Activated naive CD8-positive, alpha-beta T cell treated with anti-CD3 and anti-CD28 coated beads, Interleukin-2, amount 10 ng/mL, durations not matched to agents 7 days and 5 days (primary cell): ENCODE measurements around the gene OBP2A. TPM values are rescaled to one million over a fixed set of nuclear protein-coding genes. Genes with fewer than 3 reads are reported as not detected.

ENCODE experiments used
- ATAC-seq: fragments of 150-1000 bp; cut with Tn5 transposase; one replicate; pipeline ENCODE4 v1.10.0; 2021; ENCODE audit warnings: low read depth, moderate library complexity
- POLR2A ChIA-PET: fragments of 350-600 bp; sonication (Branson Sonifier 250); formaldehyde crosslinking; loops from one replicate; lab custom pipeline; 2021; ENCODE audit warnings: antibody characterized with exemption; lab: Charles Lee
- DNase-seq: peaks from one replicate; pipeline ENCODE4 v3.0.0; 2021
- H3K27ac Mint-ChIP-seq: one replicate; pipeline ENCODE4 v1.8.0; 2022; ENCODE audit warnings: mild to moderate bottlenecking, mixed read lengths
- H3K27me3 Mint-ChIP-seq: one replicate; pipeline ENCODE4 v1.8.0; 2022; ENCODE audit warnings: mild to moderate bottlenecking, moderate library complexity, mixed read lengths
- H3K36me3 Mint-ChIP-seq: one replicate; pipeline ENCODE4 v1.8.0; 2021; ENCODE audit warnings: mild to moderate bottlenecking, mixed read lengths
- H3K4me1 Mint-ChIP-seq: one replicate; pipeline ENCODE4 v1.8.0; 2021; ENCODE audit warnings: mixed read lengths
- H3K4me3 Mint-ChIP-seq: one replicate; pipeline ENCODE4 v1.8.0; 2022; ENCODE audit warnings: mild to moderate bottlenecking, moderate library complexity, mixed read lengths
- H3K9me3 Mint-ChIP-seq: one replicate; pipeline ENCODE4 v1.8.0; 2021; ENCODE audit warnings: mixed read lengths
- total RNA-seq, 2 experiments: library from RNA; stranded (reverse); gene quantifications; one replicate each; pipeline ENCODE4 v1.2.3, GENCODE V29; 2021

The OBP2A gene
- total RNA-seq, 2 experiments from 2014 or later, result not detected

DNA sequence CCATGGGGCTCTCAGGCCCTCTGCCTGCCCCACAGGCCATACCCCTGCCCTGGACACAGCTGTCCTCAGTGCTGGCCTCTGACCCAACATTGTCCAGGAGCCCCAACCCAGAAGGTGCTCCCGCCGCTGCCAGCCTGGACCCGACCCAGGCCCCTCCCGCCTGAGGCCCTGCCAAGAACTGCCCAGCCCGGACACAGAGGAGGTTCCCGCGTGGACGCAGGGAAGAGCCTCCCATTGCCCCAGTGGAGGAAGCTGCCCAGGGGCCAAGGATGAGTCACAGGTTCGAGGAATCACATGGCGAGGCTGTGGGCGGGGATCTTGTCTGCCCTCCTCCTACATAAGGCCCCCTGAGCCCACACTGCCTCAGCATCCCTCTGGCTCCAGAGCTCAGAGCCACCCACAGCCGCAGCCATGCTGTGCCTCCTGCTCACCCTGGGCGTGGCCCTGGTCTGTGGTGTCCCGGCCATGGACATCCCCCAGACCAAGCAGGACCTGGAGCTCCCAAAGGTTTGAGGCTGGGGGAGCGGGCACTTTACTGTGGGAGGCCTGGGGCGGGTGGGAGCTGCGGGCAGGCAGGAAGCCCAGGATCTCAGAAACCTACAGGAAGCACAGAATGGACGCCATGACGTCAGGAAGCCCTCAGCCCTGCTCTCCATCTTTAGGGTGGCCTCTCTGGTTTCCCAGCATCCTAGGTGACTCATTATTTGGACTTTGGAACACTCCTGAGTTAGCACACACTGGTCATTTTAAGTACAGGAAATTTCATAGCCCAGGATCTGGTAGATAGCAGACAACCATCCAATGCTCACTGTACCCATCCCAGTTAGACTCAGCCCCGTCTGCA lies 15.7 kb downstream of the OBP2A start, which contains the start of gene PAEP:
TSS of gene PAEP (plus strand) at position 366 of the 844 bp plus-strand sequence.
- Mint-ChIP-seq H3K9me3 (no peaks in the 10 kb centered on the region), H3K4me1 (peaks cover 2% of the 10 kb centered on the region), H3K4me3 (no peak within 1 kb of the TSS), H3K36me3 (no peaks in the 10 kb centered on the region), H3K27ac (no peak within 1 kb of the TSS), H3K27me3 (peaks cover 5% of the 10 kb centered on the region)
- DNase-seq (no peak), ATAC-seq (no peak)
- POLR2A ChIA-PET, result no interaction called here

- no peak overlapping the region for H3K27ac Mint-ChIP-seq
- no peak for ATAC-seq
Observed at GRCh38 chr9:135562235-135562745, 16.4 kb downstream of the OBP2A start.

DNA sequence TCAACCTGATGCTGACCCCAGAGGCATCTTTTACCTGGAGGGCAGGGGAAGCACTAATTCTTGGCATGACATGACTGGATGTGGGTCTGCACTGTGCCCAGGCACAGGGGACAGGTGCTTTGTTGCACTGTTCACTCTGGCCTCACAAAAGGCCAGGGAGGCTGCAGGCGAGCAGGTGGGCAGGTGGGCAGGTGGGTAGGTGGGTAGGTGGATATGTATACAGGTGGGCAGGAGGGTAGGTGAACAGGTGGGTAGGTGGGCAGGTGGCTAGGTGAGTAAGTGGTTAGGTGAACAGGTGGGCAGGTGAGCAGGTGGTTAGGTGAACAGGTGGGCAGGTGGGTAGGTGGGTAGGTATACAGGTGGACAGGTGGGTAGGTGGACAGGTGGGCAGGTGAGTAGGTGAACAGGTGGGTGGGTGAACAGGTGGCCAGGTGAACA lies 17.1 kb downstream of the OBP2A start:
- H3K27ac Mint-ChIP-seq, result no peak overlapping the region
- H3K9me3 Mint-ChIP-seq, result no peaks in the 10 kb centered on the region
- POLR2A ChIA-PET, result no interaction called here
- peaks cover 2% of the 10 kb centered on the region for H3K4me1 Mint-ChIP-seq
- no peaks in the 10 kb centered on the region for H3K36me3 Mint-ChIP-seq
- DNase-seq (no peak), ATAC-seq (no peak)
- H3K4me3 Mint-ChIP-seq, result no peak overlapping the region
- peaks cover 9% of the 10 kb centered on the region for H3K27me3 Mint-ChIP-seq

More at GRCh38 chr9:135562235-135562745, 16.4 kb downstream of the OBP2A start:
- H3K4me3 Mint-ChIP-seq, result no peak overlapping the region
- DNase-seq, result no peak
- H3K9me3 Mint-ChIP-seq, result no peaks in the 10 kb centered on the region
- POLR2A ChIA-PET, result no interaction called here
- peaks cover 9% of the 10 kb centered on the region for H3K27me3 Mint-ChIP-seq
- H3K36me3 Mint-ChIP-seq, result no peaks in the 10 kb centered on the region
- peaks cover 2% of the 10 kb centered on the region for H3K4me1 Mint-ChIP-seq

DNA sequence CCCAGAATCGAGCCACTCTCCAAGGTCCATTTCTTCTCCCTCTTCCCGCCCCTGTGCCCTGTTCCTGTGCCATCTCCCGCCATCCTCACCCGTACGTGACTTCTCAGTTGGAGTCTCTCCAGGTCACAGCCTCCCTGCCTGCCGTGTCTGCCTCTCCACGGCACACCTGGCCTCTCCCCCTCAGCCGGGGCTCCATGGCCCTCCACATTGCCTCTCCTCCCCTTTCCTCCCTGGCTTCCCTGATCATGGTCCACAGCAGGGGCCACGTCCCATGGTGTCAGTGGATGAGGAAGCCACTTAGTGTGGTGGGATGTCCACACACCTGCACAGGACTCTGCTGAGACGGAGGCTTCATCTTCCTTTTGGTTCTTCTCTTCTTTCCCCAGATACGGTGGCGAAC lies 17.9 kb downstream of the OBP2A start:
- Mint-ChIP-seq H3K36me3 (no peaks in the 10 kb centered on the region), H3K27ac (no peak overlapping the region), H3K4me3 (no peak overlapping the region), H3K27me3 (peaks cover 6% of the 10 kb centered on the region), H3K9me3 (peaks cover 2% of the 10 kb centered on the region), H3K4me1 (peaks cover 2% of the 10 kb centered on the region)
- POLR2A ChIA-PET, result no interaction called here
- ATAC-seq (no peak), DNase-seq (no peak)

DNA sequence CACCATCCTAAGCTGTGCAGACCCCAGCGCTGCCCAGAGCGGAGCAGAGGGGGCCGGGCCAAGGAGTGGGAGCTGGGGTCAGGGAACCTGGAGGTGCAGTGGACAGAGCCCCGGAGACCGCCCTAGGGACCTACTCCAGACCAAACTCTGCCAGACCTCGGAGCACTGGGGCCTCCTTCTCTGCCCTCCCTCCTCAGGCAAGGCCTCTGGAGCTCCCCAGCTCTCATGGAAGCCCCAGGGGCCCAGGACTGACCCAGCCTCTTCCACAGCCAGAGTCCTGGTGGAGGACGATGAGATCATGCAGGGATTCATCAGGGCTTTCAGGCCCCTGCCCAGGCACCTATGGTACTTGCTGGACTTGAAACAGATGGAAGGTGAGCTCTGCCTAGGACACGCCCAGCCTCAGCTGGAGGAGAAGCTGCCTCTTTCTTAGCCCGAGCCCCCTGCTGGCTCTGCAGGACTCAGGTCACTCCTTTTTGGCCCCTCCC lies 19.3 kb downstream of the OBP2A start:
- peak; percentile 15 for DNase-seq
- H3K36me3 Mint-ChIP-seq, result no peaks in the 10 kb centered on the region
- peaks cover 2% of the 10 kb centered on the region for H3K4me1 Mint-ChIP-seq
- peaks cover 5% of the 10 kb centered on the region for H3K9me3 Mint-ChIP-seq
- ATAC-seq, result no peak
- H3K27me3 Mint-ChIP-seq, result peaks cover 9% of the 10 kb centered on the region
- no peak overlapping the region for H3K4me3 Mint-ChIP-seq
- no peak overlapping the region for H3K27ac Mint-ChIP-seq
- POLR2A ChIA-PET, result no interaction called here

DNA sequence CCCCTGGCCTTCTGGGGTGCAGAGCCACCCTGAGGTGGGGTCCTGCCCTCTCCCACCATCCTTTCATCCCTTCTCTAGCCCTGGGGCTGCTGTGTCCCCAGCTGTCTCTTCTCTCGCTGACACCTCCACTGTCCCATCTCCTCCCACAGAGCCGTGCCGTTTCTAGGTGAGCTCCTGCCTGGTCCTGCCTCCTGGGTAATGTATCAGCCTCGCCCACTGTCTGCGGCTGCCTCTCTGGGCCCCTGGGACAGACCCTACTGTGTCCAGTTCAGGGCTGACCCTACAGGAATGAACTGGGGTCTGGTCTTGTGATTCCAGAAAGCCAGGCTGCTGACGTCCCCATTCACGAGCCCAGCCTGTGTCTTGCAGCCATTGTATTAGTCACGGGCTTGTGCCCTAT lies 19.7 kb downstream of the OBP2A start:
- peaks cover 2% of the 10 kb centered on the region for H3K4me1 Mint-ChIP-seq
- no peaks in the 10 kb centered on the region for H3K36me3 Mint-ChIP-seq
- DNase-seq (peak; percentile 9), ATAC-seq (no peak)
- POLR2A ChIA-PET, result no interaction called here
- H3K27me3 Mint-ChIP-seq, result peaks cover 9% of the 10 kb centered on the region
- H3K4me3 Mint-ChIP-seq, result no peak overlapping the region
- no peak overlapping the region for H3K27ac Mint-ChIP-seq
- H3K9me3 Mint-ChIP-seq, result peaks cover 5% of the 10 kb centered on the region

DNA sequence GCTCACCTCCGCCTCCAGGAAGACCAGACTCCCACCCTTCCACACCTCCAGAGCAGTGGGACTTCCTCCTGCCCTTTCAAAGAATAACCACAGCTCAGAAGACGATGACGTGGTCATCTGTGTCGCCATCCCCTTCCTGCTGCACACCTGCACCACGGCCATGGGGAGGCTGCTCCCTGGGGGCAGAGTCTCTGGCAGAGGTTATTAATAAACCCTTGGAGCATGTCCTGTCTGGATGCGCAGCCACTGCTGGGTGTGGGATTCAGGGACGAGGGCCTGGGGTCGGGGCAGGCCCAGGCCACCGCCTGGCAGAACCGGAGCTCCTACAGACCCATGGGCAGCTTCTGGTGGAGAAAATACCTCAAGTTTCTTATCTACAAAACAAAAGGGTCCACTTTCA lies 20.6 kb downstream of the OBP2A start:
- Mint-ChIP-seq H3K27me3 (peaks cover 9% of the 10 kb centered on the region), H3K4me3 (no peak overlapping the region), H3K9me3 (peaks cover 5% of the 10 kb centered on the region), H3K36me3 (no peaks in the 10 kb centered on the region), H3K27ac (no peak overlapping the region), H3K4me1 (peaks cover 2% of the 10 kb centered on the region)
- ATAC-seq (no peak), DNase-seq (no peak)
- POLR2A ChIA-PET, result no interaction called here

DNA sequence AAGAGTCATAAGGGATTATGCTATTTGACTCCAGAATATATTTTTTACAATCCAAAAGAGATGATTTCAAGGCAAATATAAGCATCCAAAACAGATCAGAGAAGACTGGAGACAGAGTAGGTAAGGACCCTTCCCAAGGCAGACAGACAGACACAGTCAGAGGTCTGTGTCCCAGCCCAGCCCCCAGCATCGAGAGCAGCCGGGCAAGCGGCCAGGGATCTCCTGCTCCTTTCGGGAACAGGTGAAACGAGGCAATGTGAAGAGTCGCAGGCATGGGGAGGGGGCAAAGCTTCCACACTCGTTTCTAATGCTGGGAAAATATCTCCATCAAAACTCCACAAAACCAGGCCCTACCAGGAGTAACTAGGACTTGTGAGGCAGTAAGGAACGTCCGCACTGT lies 21.4 kb downstream of the OBP2A start:
- POLR2A ChIA-PET, result no interaction called here

DNA sequence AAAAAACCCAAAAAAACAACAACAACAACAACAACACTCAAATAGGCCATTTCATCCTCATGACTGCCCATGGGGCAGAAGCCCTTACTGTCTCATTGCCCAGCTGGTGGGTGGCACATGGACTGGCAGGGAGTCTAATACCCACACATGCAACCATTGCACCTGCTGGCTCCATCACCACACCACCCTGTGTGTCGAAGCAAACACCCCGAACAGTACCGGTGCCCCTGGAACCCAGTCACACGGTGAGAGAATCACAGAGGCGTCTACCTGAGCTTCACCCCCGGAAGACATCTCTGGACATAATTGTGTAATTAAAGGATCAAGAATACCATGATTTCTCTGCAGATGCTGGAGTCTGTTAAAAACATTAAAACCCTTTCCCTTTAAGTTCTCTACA lies 22.1 kb downstream of the OBP2A start:
- Mint-ChIP-seq H3K4me3 (no peak overlapping the region), H3K4me1 (peaks cover 2% of the 10 kb centered on the region), H3K27me3 (peaks cover 9% of the 10 kb centered on the region), H3K36me3 (no peaks in the 10 kb centered on the region), H3K27ac (no peak overlapping the region), H3K9me3 (peaks cover 5% of the 10 kb centered on the region)
- peak; percentile 8 for DNase-seq
- POLR2A ChIA-PET, result no interaction called here
- ATAC-seq, result no peak

More for the DNA sequence above, 21.4 kb downstream of the OBP2A start:
- no peak for ATAC-seq
- H3K27ac Mint-ChIP-seq, result no peak overlapping the region
- DNase-seq, result peak; percentile 7
- peaks cover 9% of the 10 kb centered on the region for H3K27me3 Mint-ChIP-seq
- H3K4me3 Mint-ChIP-seq, result no peak overlapping the region
- peaks cover 2% of the 10 kb centered on the region for H3K4me1 Mint-ChIP-seq
- no peaks in the 10 kb centered on the region for H3K36me3 Mint-ChIP-seq
- peaks cover 5% of the 10 kb centered on the region for H3K9me3 Mint-ChIP-seq

DNA sequence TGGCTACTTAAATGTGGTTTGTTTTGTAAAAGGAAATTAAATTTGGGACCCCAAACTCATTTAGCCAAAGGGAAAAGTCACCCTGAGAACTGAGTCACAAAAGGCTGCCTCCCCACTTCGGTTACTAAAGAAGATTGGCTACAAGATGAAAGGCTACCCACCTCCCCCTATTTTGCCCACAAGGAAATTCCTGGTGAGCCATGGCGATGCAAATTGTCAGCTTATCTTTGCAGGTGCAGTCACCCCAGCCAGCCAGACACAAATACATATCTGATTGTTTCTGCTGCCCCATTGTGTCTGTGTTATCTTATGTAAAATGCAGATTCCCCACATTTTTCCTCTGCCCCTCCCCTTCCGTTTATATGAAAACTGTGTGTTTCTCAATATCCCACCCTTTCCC lies 24.5 kb downstream of the OBP2A start:
- Mint-ChIP-seq H3K27me3 (peaks cover 7% of the 10 kb centered on the region), H3K27ac (no peak overlapping the region), H3K36me3 (no peaks in the 10 kb centered on the region), H3K9me3 (peaks cover 5% of the 10 kb centered on the region), H3K4me1 (peaks cover 2% of the 10 kb centered on the region), H3K4me3 (no peak overlapping the region)
- no peak for ATAC-seq
- no peak for DNase-seq
- POLR2A ChIA-PET, result no interaction called here

GRCh38 chr9:135572233-135572632 lies 26.3 kb downstream of the OBP2A start:
- peaks cover 5% of the 10 kb centered on the region for H3K9me3 Mint-ChIP-seq
- DNase-seq, result no peak
- H3K36me3 Mint-ChIP-seq, result no peaks in the 10 kb centered on the region
- ATAC-seq, result no peak
- POLR2A ChIA-PET, result no interaction called here
- no peak overlapping the region for H3K27ac Mint-ChIP-seq
- no peaks in the 10 kb centered on the region for H3K4me1 Mint-ChIP-seq
- peaks cover 2% of the 10 kb centered on the region for H3K27me3 Mint-ChIP-seq
- H3K4me3 Mint-ChIP-seq, result no peak overlapping the region

GRCh38 chr9:135573124-135573523 lies 27.2 kb downstream of the OBP2A start:
- Mint-ChIP-seq H3K4me3 (no peak overlapping the region), H3K4me1 (no peaks in the 10 kb centered on the region), H3K36me3 (no peaks in the 10 kb centered on the region), H3K9me3 (peaks cover 5% of the 10 kb centered on the region), H3K27ac (no peak overlapping the region), H3K27me3 (peaks cover 2% of the 10 kb centered on the region)
- POLR2A ChIA-PET, result no interaction called here
- DNase-seq, result no peak
- ATAC-seq, result no peak

GRCh38 chr9:135574331-135574730 lies 28.4 kb downstream of the OBP2A start:
- no peak for DNase-seq
- H3K27me3 Mint-ChIP-seq, result peaks cover under 1% of the 10 kb centered on the region

GRCh38 chr9:135574943-135575342 lies 29.0 kb downstream of the OBP2A start:
- H3K9me3 Mint-ChIP-seq, result no peaks in the 10 kb centered on the region
- no peaks in the 10 kb centered on the region for H3K27me3 Mint-ChIP-seq
- H3K4me3 Mint-ChIP-seq, result no peak overlapping the region
- ATAC-seq (no peak), DNase-seq (no peak)
- H3K4me1 Mint-ChIP-seq, result no peaks in the 10 kb centered on the region
- H3K27ac Mint-ChIP-seq, result no peak overlapping the region
- H3K36me3 Mint-ChIP-seq, result no peaks in the 10 kb centered on the region
- POLR2A ChIA-PET, result no interaction called here

More at GRCh38 chr9:135574331-135574730, 28.4 kb downstream of the OBP2A start:
- Mint-ChIP-seq H3K4me1 (no peaks in the 10 kb centered on the region), H3K9me3 (peaks cover under 1% of the 10 kb centered on the region), H3K36me3 (no peaks in the 10 kb centered on the region), H3K4me3 (no peak overlapping the region), H3K27ac (no peak overlapping the region)
- no peak for ATAC-seq
- POLR2A ChIA-PET, result no interaction called here
